Upper lobe of left lung (tissue), 6 donors: ENCODE data around the gene ZNF256. TPM values are rescaled to one million over a fixed set of nuclear protein-coding genes. Genes with fewer than 3 reads are reported as not detected.

Experiments
- ATAC-seq, 2 donors: fragments of 200-7000 bp; cut with Tn5 transposase; one replicate each; pipeline ENCODE4 v1.9.1; 2022; ENCODE audit warnings: mild to moderate bottlenecking in 2 of 2, moderate library complexity in 2 of 2; ENCODE audit not compliant: low FRiP score in 2 of 2
- DNase-seq, 2 donors: peaks; one replicate each; pipeline ENCODE4 v3.0.0-alpha.2; 2019 to 2020
- H3K27ac ChIP-seq, 4 donors: fragments of 200-600 bp; sonication (generic); one replicate each; pipeline ENCODE4 v1.5.1; 2016 to 2019
- H3K27me3 ChIP-seq, 4 donors: fragments of 200-600 bp; sonication (generic); one replicate each; pipeline ENCODE4 v1.5.1; 2017 to 2019
- H3K36me3 ChIP-seq, 4 donors: fragments of 200-600 bp; sonication (generic); one replicate each; pipeline ENCODE4 v1.5.1; 2016 to 2019
- H3K4me1 ChIP-seq, 4 donors: fragments of 200-600 bp; sonication (generic); one replicate each; pipeline ENCODE4 v1.5.1; 2018 to 2019
- H3K4me3 ChIP-seq, 4 donors: fragments of 200-600 bp; sonication (generic); one replicate each; pipeline ENCODE4 v1.5.1; 2017 to 2019; ENCODE audit warnings: mild to moderate bottlenecking in 2 of 4, moderate library complexity in 1 of 4
- H3K9me3 ChIP-seq, 4 donors: fragments of 200-600 bp; sonication (generic); one replicate each; pipeline ENCODE4 v1.5.1; 2018 to 2019
- EP300 ChIP-seq, 4 donors: sonication (generic); formaldehyde crosslinking; IDR thresholded peaks; one replicate each; pipeline ENCODE4 v1.5.1; 2017; ENCODE audit warnings: antibody characterized with exemption in 4 of 4, control low read depth in 2 of 4
- POLR2A ChIP-seq, 4 donors: fragments of 450-650 bp; IDR thresholded peaks; one replicate each; pipeline ENCODE4 v1.5.1; 2016 to 2017; ENCODE audit warnings: antibody characterized with exemption in 4 of 4, mild to moderate bottlenecking in 2 of 4
- POLR2AphosphoS5 ChIP-seq, 2 donors: sonication (generic); formaldehyde crosslinking; IDR thresholded peaks; one replicate each; pipeline ENCODE4 v1.5.1; 2017; ENCODE audit warnings: antibody characterized with exemption in 2 of 2
- WGBS, 2 donors: methylation state at CpG; one replicate each; pipeline ENCODE4 v1.1.5; 2017 to 2018; 5-methylcytosine and 5-hydroxymethylcytosine counted together
- total RNA-seq, 6 donors: library from RNA; depleted of rRNA in 4 of 6; stranded (reverse); fragments of >200 nt in 4 of 6; gene quantifications; one replicate each; pipeline versions ENCODE4 v1.1.0 to v1.2.1, GENCODE V29; 2016 to 2021
- TF ChIP-seq, protein P1 (sequence below), 6 experiments: fragments of 450-650 bp in 4 of 6; fragments of 200-600 bp in 2 of 6; sonication (generic) in 2 of 6; IDR thresholded peaks; one replicate each; pipeline ENCODE4 v1.5.1; 2016 to 2019; ENCODE audit warnings: antibody characterized with exemption in 6 of 6
- donor health status: DM: no; HTN: no; CAD: no; lungs with moderate emphysema.
- donor health status: DM: no; HTN: yes; CAD: no; lungs with severe emphysema.

Gene ZNF256
- total RNA-seq, 6 donors from 2014 or later, result 1.1 to 4.9 (median 3.4) TPM

- Histone ChIP-seq H3K4me3 (peak overlapping the region; percentile 71 to 93 (median 80)), H3K27me3 (no peaks in the 10 kb centered on the region), H3K27ac (peak overlapping the region; percentile 77 to 87 (median 84)), H3K36me3 (peaks cover 4 to 22% (median 17%) of the 10 kb centered on the region in 4 donors), H3K4me1 (peaks cover 6 to 16% (median 7%) of the 10 kb centered on the region in 4 donors), H3K9me3 (peaks cover 20 to 65% (median 42%) of the 10 kb centered on the region in 4 donors)
- TF ChIP-seq POLR2A (IDR thresholded peaks at IDR 0.05) (no peak), POLR2AphosphoS5 (IDR thresholded peaks at IDR 0.05) (no peak), EP300 (IDR thresholded peaks at IDR 0.05) (no peak)
- TF ChIP-seq, protein P1, sequence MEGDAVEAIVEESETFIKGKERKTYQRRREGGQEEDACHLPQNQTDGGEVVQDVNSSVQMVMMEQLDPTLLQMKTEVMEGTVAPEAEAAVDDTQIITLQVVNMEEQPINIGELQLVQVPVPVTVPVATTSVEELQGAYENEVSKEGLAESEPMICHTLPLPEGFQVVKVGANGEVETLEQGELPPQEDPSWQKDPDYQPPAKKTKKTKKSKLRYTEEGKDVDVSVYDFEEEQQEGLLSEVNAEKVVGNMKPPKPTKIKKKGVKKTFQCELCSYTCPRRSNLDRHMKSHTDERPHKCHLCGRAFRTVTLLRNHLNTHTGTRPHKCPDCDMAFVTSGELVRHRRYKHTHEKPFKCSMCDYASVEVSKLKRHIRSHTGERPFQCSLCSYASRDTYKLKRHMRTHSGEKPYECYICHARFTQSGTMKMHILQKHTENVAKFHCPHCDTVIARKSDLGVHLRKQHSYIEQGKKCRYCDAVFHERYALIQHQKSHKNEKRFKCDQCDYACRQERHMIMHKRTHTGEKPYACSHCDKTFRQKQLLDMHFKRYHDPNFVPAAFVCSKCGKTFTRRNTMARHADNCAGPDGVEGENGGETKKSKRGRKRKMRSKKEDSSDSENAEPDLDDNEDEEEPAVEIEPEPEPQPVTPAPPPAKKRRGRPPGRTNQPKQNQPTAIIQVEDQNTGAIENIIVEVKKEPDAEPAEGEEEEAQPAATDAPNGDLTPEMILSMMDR (IDR thresholded peaks at IDR 0.05), result no peak
- ATAC-seq (no peak), DNase-seq (no peak)
- 0% methylated on average over 8 of the region's 18 CpGs; no CpG with 5 or more reads in 1 of the 2 donors for WGBS, 2 donors
These were observed 453 bp downstream of the ZNF256 start for GRCh38 chr19:57947088-57947418.

DNA sequence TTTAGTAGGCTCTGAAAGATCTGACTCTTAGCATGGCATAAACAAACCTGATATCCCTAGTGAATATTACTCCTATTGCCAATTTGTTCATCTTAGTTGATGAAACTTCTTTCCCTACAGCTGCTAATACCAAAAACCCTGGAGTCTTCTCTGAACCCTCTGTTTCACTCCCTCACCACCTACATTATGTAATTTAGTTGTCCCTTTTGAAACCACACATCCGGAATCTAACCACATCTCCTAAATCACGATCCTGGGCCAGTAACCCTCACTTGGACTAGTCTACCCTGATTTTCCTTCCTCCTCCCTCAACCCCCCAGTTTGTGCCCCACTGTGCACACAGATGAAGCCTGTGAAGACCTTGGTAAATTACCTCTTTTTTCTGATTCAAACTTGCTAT lies 1.2 kb downstream of the ZNF256 start:
- 53 to 69% methylated on average over 2 of the region's 2 CpGs for WGBS, 2 donors
- peak overlapping the region in 1 of 4 donors; percentile 93 for H3K4me3 ChIP-seq

DNA sequence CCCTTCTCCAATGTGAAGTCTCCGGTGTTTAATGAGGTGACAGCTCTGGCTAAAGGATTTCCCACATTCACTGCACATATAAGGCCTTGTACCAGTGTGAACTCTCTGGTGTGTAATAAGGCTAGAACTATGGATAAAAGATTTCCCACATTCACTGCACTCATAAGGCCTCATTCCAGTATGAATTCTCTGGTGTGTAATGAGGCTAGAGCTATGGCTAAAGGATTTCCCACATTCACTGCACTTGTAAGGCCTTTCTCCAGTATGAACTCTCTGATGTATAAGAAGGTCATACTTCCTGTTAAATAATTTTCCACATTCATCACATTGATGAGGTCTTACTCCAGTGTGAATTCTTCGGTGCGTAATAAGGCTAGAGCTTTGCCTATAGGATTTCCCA lies 5.9 kb downstream of the ZNF256 start:
- Histone ChIP-seq H3K36me3 (peaks cover 11 to 46% (median 30%) of the 10 kb centered on the region in 4 donors), H3K4me1 (peaks cover 2 to 8% (median 3%) of the 10 kb centered on the region in 4 donors), H3K27me3 (no peaks in the 10 kb centered on the region), H3K9me3 (peaks cover 53 to 82% (median 79%) of the 10 kb centered on the region in 4 donors), H3K27ac (no peak overlapping the region), H3K4me3 (no peak overlapping the region)
- 94 to 100% methylated on average over 3 of the region's 3 CpGs for WGBS, 2 donors
- no peak for TF ChIP-seq POLR2A (IDR thresholded peaks at IDR 0.05)
- no peak for TF ChIP-seq POLR2AphosphoS5 (IDR thresholded peaks at IDR 0.05)
- TF ChIP-seq, protein P1 (IDR thresholded peaks at IDR 0.05), result no peak
- no peak for TF ChIP-seq EP300 (IDR thresholded peaks at IDR 0.05)
- DNase-seq (no peak), ATAC-seq (no peak)

More for the DNA sequence above, 1.2 kb downstream of the ZNF256 start:
- Histone ChIP-seq H3K4me1 (peaks cover 6 to 16% (median 7%) of the 10 kb centered on the region in 4 donors), H3K27me3 (no peaks in the 10 kb centered on the region), H3K36me3 (peaks cover 11 to 30% (median 25%) of the 10 kb centered on the region in 4 donors), H3K9me3 (peaks cover 27 to 69% (median 49%) of the 10 kb centered on the region in 4 donors), H3K27ac (no peak overlapping the region)
- TF ChIP-seq EP300 (IDR thresholded peaks at IDR 0.05) (no peak), POLR2A (IDR thresholded peaks at IDR 0.05) (no peak), POLR2AphosphoS5 (IDR thresholded peaks at IDR 0.05) (no peak)
- TF ChIP-seq, protein P1 (IDR thresholded peaks at IDR 0.05), result no peak
- no peak for ATAC-seq
- DNase-seq, result no peak

GRCh38 chr19:57935731-57936130 lies 11.8 kb downstream of the ZNF256 start:
- 88 to 92% methylated on average over 12 of the region's 12 CpGs for WGBS, 2 donors
- H3K27ac ChIP-seq, result no peak overlapping the region

More at GRCh38 chr19:57935731-57936130, 11.8 kb downstream of the ZNF256 start:
- peaks cover 0 to 10% (median 2%) of the 10 kb centered on the region in 4 donors for H3K36me3 ChIP-seq
- no peak for DNase-seq
- peaks cover 0 to 9% (median 1%) of the 10 kb centered on the region in 4 donors for H3K4me1 ChIP-seq
- no peak for ATAC-seq
- peaks cover 28 to 86% (median 70%) of the 10 kb centered on the region in 4 donors for H3K9me3 ChIP-seq
- no peaks in the 10 kb centered on the region for H3K27me3 ChIP-seq
- no peak overlapping the region for H3K4me3 ChIP-seq
- TF ChIP-seq, protein P1 (IDR thresholded peaks at IDR 0.05), result no peak
- TF ChIP-seq EP300 (IDR thresholded peaks at IDR 0.05) (no peak), POLR2AphosphoS5 (IDR thresholded peaks at IDR 0.05) (no peak), POLR2A (IDR thresholded peaks at IDR 0.05) (no peak)
